GM18526 (cell line): ENCODE data around the gene LSM4.
A peak's percentile ranks its signal among the peaks of the same experiment; 100 is the strongest.

Experiments used
- POLR2A ChIP-seq: IDR thresholded peaks from 3 replicates; pipeline ENCODE4 v1.6.1; 2011; ENCODE audit not compliant: insufficient read length; ENCODE audit errors: extremely low read depth

Gene LSM4

DNA sequence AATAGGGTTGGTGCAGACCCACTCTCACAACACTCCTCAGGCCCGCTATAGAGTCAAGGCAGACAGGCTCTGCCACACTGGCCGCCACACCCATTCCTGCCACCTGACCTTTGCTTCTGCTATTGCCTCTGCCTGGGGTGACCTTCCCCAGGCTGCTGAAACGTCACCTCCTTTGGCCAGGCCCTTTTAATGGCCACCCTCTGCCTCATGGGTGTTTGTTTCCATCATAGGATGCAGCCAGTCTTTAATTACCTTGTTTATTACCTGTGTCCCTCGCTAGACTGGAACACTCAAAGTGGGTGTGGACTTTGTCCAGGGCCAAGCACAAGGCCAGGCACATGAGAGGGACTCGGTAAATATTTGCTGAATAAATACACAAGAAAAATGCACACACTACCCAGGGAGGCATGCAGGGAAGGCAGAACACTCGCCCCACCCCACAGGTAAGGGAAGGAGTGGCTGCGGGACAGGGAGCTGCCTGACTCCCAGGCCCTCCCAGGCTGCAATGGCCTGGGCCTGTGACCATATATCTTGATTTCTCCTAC lies 3.2 kb downstream of the LSM4 start:
- no peak for TF ChIP-seq POLR2A

DNA sequence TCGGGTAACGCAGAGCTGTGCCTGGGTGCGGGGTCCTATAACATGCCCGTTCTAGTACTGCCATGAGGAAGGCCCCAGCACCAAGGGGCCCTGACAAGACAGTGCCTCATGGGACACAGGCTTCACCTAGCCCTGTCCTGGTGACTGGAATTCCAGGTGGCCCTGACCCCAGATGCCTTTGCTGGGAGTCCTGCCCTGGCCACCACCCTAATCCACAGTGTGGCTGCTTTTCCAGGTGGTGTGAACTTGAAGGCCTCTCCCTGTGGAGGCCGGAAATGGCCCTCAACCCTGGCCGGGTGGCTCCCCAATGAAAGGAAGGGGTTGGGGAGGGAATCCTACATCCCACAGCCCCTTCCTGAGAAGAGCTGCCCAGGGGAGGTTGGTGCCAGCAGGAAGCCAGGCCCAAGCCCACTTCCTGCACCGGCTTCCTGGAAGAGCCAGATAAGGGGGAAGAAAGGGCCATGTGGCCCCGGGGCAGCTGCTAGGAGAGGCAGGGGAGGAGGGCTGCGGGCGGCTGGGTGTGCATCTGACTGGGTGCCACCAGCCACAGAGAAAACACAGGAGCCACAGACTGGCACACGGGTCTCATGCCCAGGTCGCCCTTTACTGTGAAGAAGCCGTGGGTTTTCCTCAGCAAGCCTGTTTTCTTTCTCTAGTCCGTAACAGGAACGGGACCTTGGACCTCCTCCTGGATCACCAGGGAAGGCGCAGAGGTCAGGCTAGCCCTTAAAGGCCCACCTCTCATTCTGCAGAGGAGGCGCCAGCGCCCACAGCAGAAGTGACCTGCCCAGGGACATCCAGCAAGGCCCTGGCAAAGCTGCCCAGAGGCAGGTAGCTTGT lies 4.7 kb downstream of the LSM4 start:
- peak; percentile 12 for TF ChIP-seq POLR2A

DNA sequence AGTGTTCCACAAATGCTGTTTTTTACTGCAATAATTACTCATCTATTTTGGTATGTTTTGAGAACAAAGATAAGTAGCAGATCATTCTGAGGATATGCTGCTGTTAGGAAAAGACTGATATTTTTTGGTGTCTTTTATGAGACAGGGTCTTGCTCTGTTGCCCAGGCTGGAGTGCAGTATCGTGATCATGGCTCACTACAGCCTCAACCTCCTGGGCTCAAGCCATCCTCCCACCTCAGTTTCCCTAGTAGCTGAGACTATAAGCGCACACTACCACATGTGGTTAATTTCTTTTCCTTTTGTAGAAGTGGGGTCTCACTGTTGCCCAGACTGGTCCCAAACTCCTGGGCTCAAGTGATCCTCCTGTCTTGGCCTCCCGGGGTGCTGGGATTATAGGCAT lies 9.5 kb downstream of the LSM4 start:
- no peak for TF ChIP-seq POLR2A

DNA sequence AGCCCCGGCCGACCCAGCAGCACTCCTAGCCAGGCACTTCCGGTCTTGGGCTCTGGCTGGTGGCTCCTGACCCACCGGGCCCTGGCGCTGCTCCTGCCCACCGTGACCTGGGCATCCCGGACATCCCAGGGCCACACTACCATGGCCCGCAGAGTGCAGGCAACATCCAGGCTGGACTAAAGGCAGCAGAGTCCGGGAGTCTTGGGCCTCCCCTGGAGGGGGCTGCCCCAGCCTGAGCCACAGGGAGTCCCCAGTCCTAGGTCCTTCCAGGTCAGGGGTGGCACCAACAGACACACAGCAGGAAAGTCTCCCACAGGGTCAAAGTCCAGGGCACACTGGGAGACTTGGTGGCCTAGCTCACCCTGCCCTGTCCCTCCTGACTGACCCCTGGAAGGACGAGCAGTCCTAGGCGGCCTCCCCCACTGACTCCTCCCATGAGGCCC lies 10.8 kb downstream of the LSM4 start:
- TF ChIP-seq POLR2A = no peak

DNA sequence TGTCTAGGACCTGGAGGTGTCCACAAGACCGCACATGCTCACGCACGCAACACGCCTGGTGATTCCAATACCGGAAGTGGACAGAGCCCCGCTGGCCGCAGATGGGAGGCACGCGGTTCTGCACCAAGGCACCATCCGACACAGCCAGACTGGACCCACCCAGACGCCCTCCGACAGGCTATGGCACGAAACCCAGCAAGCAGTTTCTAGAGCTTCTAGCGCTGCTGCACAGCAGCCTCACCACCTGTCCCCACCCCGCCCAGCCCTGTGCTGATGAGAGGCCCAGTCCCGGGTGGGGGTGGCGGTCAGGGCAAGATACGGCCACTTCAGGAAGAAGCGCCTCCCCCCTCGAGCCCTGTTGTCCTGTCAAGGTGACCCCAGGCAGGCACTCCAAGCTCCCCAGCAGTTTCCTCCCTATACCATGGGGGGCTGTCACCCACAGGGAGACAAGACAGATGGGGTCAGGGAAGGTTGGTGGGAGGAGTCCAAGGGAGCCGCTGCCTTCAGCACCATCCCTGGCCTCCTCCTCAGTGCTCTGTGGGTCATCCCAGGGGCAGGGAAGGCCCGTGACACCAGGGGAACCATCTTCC lies 11.3 kb downstream of the LSM4 start:
- no peak for TF ChIP-seq POLR2A

DNA sequence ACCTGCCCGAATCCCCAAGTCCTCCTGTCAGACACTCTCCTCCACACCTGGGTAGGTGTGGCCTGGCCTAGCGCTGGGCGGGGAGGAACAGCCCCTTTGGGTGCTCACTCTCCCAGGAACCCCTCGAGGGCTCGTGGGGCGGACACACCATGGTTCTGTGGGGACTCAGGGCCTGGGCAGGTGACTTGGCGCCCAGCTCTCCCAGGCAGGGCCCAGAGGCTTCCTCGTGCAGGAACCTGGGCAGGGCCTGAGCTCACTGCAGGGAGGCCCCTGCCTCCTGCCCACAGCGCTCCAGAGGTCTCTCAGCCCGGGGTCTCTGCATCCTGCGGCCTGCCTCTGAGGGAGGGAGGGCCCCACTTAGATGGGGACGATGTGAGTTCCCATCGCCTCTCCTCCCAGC lies 11.9 kb downstream of the LSM4 start:
- TF ChIP-seq POLR2A = no peak

DNA sequence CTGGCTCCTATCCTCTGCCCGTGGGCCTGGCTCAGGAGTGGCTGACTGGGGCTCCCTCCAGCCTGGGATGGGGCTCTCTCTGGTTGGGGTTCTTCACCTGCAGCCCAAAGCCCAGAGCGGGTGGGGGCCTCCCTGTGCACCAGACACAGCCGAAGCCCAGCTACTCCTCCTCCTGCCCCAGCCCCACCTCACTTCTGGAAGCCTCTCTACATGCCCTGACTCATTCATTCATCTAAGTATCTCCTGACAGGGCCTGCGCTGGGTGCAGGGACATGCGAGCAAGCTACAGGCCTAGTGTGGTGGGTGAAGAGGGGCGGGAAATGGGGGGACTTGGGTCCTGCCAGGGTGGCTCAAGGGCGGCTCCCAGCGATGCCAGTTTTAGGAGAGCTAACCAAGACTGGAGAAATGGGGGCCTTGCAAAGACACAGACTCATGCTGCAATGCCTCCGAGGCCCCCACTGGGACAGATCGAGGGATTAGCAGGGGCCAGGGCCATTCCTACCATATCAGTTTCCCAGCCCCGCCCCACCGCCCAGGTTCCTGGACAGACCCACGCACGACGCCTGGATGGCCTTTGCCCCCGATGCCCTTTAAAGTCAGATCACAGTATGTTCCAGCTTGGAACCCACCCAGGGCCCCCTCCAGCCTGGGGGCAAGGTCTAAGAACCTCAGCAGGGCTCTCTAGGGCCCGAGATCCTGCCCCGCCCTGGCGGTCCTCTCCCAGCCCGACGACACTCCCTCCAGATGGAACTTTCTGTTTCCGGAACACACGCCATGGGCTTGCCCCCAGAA lies 12.6 kb downstream of the LSM4 start:
- no peak for TF ChIP-seq POLR2A

DNA sequence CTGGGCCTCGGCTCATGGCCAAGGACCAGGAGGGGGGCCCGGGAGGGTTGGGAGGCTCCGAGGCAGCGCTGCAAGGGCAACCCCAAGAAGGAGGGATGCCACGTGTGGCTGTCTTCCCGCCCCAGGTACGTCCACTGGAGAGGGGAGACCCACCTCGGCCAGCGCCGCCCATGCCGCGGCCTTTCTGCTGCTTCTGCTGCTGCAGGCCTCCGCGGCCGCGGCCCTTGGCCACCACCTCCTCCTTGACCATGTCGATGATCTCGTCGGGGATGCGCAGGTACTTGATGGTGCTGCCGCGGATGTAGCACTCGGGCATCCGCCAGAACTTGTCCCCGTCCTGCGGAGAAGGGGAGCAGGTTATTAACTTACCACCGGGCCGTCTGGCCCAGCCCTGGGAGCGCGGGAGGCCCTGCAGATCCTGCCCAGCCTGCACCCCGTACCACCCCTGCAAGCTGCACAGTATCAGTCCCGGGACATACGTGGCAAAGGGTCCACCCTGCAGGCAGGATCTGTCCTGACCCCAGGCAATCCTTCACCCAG lies 13.3 kb downstream of the LSM4 start:
- no peak for TF ChIP-seq POLR2A

DNA sequence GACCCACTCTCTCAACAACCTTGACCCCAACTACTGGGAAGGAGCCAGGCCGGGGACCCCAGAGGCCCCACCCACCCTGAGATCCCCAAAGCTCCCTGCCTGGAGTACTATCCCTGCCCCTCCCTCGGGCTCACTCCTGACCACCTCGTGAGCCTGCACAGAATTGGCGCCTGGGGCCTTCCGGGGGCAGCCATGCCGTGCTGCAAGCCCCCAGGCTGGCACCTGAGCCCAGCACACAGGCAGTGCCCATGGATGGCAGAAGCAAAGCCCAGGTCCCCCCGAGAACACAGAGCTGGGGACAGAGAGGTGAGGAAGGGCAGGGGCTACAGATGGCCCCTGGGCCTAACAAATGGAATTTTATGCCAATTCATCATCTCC lies 13.9 kb downstream of the LSM4 start:
- no peak for TF ChIP-seq POLR2A

DNA sequence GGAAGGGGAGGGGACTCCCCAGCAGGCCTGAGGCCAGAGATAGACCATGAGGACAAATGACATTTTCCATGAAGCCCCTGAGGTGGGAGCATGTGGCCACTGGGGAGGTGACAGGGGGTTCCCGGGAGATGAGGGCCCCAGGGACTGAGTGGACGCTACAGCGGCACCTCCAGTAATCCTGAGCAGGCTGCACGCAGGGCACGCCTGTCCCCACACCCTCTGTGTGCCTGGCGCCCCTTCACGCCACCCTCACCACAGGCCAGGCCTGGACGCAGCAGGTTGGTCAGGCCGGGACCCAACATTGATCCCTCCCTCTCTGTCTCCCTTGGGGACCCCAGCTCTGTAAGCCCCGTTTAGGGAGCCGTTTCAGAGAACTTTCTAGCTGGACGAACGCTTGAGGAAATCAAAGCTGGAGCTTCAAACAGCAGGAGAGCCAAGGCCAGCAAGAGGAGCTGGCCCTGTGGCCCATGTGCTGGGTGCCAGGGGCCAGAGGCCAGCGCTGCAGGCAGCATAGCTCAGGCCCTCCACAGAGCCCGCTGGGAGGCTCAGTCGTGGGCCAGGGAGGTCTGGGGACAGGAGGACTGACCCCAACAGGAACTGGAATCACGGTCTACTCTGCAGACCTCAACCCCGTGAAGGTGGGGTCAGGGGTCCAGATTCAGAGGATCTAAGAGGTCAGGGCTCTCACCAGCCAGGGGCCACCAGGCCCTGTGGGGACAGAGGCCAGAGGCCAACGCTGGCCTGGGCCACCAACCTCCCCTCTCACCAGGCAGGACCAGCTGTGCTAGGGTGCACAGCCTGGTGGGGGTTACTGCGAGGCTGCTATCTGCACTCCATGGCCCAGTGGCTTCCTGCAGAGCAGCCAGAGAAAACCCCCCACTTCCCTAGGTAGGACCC lies 14.6 kb downstream of the LSM4 start:
- TF ChIP-seq POLR2A = no peak

DNA sequence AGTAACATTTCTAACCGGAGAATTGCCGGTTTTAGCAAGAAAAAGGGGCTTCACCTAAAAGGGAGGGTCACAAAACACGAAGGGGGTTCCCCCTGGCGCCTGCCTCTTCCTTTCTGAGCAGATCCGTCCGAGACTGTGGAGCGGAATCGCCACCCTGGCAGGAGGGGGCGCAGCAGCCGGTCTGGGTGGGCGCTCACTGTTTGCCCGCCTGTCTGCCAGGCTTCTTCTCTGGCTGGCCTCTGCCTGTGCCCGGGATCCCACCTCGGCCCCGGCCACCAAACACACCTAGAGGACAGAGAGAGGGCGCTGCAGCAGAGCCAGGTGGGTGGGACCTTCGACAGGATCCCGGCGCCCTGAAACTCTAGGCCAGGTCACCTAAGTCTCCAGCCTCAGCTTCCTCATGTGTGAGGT lies 15.6 kb downstream of the LSM4 start:
- TF ChIP-seq POLR2A = no peak

DNA sequence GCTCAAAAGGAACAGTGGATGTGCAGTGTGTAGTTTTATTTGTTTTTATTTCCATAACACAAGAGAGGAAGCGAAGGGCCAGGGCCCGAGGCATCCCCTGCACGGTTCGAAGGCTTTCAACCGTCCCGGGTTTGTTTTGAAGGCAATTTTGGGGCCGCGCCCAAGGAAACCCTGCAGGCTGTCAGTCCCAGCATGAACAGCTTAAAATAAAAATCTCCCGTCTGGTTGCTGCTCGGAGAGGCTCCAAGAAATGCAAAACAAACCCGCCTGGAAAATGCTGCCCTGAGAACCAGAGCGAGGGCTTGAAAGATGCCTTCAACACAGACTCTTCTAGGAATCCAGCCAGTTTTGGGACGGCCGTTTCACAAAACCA lies 16.0 kb downstream of the LSM4 start:
- TF ChIP-seq POLR2A = no peak

DNA sequence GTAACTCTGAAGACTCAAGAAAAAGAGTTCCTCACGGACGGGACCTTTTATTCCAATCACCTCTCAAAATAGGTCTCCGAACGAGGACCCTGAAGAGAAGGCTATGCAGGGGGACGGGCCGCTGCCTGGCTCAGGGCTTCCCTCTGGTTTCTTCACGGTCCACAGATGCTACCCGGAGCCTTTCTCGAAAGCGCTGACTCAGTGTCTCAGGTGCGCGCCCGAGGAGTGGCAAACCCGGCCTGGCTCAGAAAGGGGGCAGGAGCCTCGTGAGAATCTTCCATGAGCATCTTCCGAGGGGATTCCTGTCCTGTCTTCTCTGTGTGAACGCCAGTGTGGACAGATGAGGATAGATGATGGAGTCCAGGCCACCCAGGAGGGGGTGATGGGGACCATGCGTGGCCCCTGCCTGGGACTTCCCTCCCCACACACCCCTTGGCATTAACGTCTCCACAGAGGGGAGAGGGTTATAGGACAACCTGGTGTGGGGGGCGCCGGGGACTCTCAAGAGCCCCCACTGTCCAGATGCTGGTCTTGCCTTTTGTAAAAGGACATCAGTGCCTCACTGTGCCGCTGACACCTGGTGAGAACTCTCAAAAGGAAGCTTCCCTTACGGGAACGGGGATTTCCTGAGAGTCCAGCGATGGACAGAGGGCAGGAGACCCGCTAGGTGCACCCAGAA lies 16.5 kb downstream of the LSM4 start:
- no peak for TF ChIP-seq POLR2A
